Activated T-cell treated with anti-CD3 and anti-CD28 coated beads for 1 hour (primary cell): ENCODE results near the gene CARS2.
"Not testable (repeated sequence)": the region's sequence is repeated elsewhere in the genome, so short reads cannot be mapped to it uniquely, and the experiment has no call there.

Experiments
- DNase-seq: peaks from one replicate; pipeline ENCODE4 v3.0.0-alpha.2; 2020; ENCODE audit warnings: low read depth

Gene CARS2

GRCh38 chr13:110637747-110638146 lies 68.2 kb downstream of the CARS2 start:
- DNase-seq: no peak

GRCh38 chr13:110637275-110637674 lies 68.6 kb downstream of the CARS2 start:
- DNase-seq: no peak

- DNase-seq: no peak
Measured at GRCh38 chr13:110636701-110637201, 69.2 kb downstream of the CARS2 start.

GRCh38 chr13:110636053-110636475 lies 69.9 kb downstream of the CARS2 start:
- no peak for DNase-seq

GRCh38 chr13:110635405-110636002 lies 70.4 kb downstream of the CARS2 start:
- no peak for DNase-seq

- no peak for DNase-seq
Measured at GRCh38 chr13:110634558-110634957, 71.4 kb downstream of the CARS2 start.

GRCh38 chr13:110633776-110634175 lies 72.1 kb downstream of the CARS2 start:
- DNase-seq: no peak

- not testable (repeated sequence) for DNase-seq
Measured at GRCh38 chr13:110632255-110632654, 73.7 kb downstream of the CARS2 start.

- DNase-seq: no peak
Measured at GRCh38 chr13:110630566-110631119, 75.3 kb downstream of the CARS2 start.

GRCh38 chr13:110629735-110630134 lies 76.2 kb downstream of the CARS2 start:
- DNase-seq: no peak

GRCh38 chr13:110628952-110629701 lies 76.8 kb downstream of the CARS2 start:
- DNase-seq: no peak

- no peak for DNase-seq
Measured at GRCh38 chr13:110628477-110628793, 77.5 kb downstream of the CARS2 start.

GRCh38 chr13:110627761-110628476 lies 78.0 kb downstream of the CARS2 start:
- no peak for DNase-seq

- no peak for DNase-seq
Measured at GRCh38 chr13:110627351-110627750, 78.6 kb downstream of the CARS2 start.

- no peak for DNase-seq
Measured at GRCh38 chr13:110626521-110626920, 79.4 kb downstream of the CARS2 start.

GRCh38 chr13:110625771-110626321 lies 80.1 kb downstream of the CARS2 start:
- DNase-seq: no peak

- DNase-seq: no peak
Measured at GRCh38 chr13:110624766-110625756, 80.9 kb downstream of the CARS2 start.

- DNase-seq: no peak
Measured at GRCh38 chr13:110620596-110620995, 85.3 kb downstream of the CARS2 start.

GRCh38 chr13:110618780-110619179 lies 87.1 kb downstream of the CARS2 start:
- no peak for DNase-seq

- no peak for DNase-seq
Measured at GRCh38 chr13:110618167-110618566, 87.7 kb downstream of the CARS2 start.
